ENCODE measurements around the gene RGS3.
A peak's percentile ranks its signal among the peaks of the same experiment; 100 is the strongest.

The RGS3 gene

GRCh38 chr9:113599646-113600022 is 136.1 kb downstream of the RGS3 start:
- Histone ChIP-seq H3K23ac (ENCODE audit: low read length in 2 of 2) (no peak overlapping the region), H3K27me3 (ENCODE audit: control insufficient read depth in 1 of 2, insufficient read depth in 1 of 2, low read length in 2 of 2) (no peaks in the 10 kb centered on the region), H3K18ac (ENCODE audit: low read depth in 1 of 2, low read length in 2 of 2) (peak overlapping the region in 1 of 2 experiments; percentile 40), H4K8ac (ENCODE audit: low read length) (no peak overlapping the region), H3K79me1 (replicated peaks; ENCODE audit: low read length, poor library complexity, severe bottlenecking) (no peaks in the 10 kb centered on the region), H3K4ac (ENCODE audit: low read depth in 1 of 2, low read length in 2 of 2) (peak overlapping the region in 1 of 2 experiments; percentile 16), H2BK120ac (ENCODE audit: low read depth, low read length) (no peak overlapping the region), H3K9me3 (ENCODE audit: control insufficient read depth, low read length) (no peaks in the 10 kb centered on the region), H3K4me2 (ENCODE audit: low read length, poor library complexity, severe bottlenecking) (no peak overlapping the region), H3K4me3 (ENCODE audit: insufficient read depth in 1 of 2, low read depth in 1 of 2, low read length in 2 of 2) (no peak overlapping the region), H2BK15ac (ENCODE audit: low read depth, poor library complexity, severe bottlenecking) (no peak overlapping the region), H2BK5ac (ENCODE audit: low read depth, low read length, poor library complexity, severe bottlenecking) (no peak overlapping the region), H4K91ac (ENCODE audit: low read length) (no peak overlapping the region), H3K4me1 (ENCODE audit: control insufficient read depth, insufficient read depth, low read depth, low read length) (peaks cover 65% of the 10 kb centered on the region), H3K14ac (ENCODE audit: low read length in 2 of 2) (no peak overlapping the region), H3K36me3 (ENCODE audit: control insufficient read depth in 1 of 2, insufficient read depth in 2 of 2, low read depth in 1 of 2, low read length in 2 of 2) (peaks cover 33 to 41% of the 10 kb centered on the region in 2 experiments), H2AK5ac (ENCODE audit: low read length, severe bottlenecking) (peak overlapping the region; percentile 7), H2AFZ (ENCODE audit: low read depth, low read length) (no peak overlapping the region), H2BK12ac (ENCODE audit: low read length in 2 of 2) (no peak overlapping the region), H3K9ac (ENCODE audit: low read length) (peak overlapping the region; percentile 72), H3K27ac (ENCODE audit: low read length, poor library complexity, severe bottlenecking) (peak overlapping the region; percentile 46)
- peak; percentile 95 for DNase-seq
- 24% methylated on average over 5 of the region's 5 CpGs for WGBS

GRCh38 chr9:113600023-113600823 is 136.7 kb downstream of the RGS3 start:
- peak overlapping the region; percentile 52 for H4K8ac ChIP-seq (ENCODE audit: low read length)
- H3K14ac ChIP-seq (ENCODE audit: low read length in 2 of 2): no peak overlapping the region
- H2BK5ac ChIP-seq (ENCODE audit: low read depth, low read length, poor library complexity, severe bottlenecking): peak overlapping the region; percentile 33
- no peak overlapping the region for H3K4me2 ChIP-seq (ENCODE audit: low read length, poor library complexity, severe bottlenecking)
- peak overlapping the region; percentile 42 for H2AK5ac ChIP-seq (ENCODE audit: low read length, severe bottlenecking)
- no peak overlapping the region for H2AFZ ChIP-seq (ENCODE audit: low read depth, low read length)
- H3K9me3 ChIP-seq (ENCODE audit: control insufficient read depth, low read length): no peaks in the 10 kb centered on the region
- H4K91ac ChIP-seq (ENCODE audit: low read length): peak overlapping the region; percentile 18
- no peak overlapping the region for H3K23ac ChIP-seq (ENCODE audit: low read length in 2 of 2)
- H3K4me1 ChIP-seq (ENCODE audit: control insufficient read depth, insufficient read depth, low read depth, low read length): peaks cover 64% of the 10 kb centered on the region
- peak overlapping the region; percentile 46 for H3K27ac ChIP-seq (ENCODE audit: low read length, poor library complexity, severe bottlenecking)
- peaks cover 31 to 36% of the 10 kb centered on the region in 2 experiments for H3K36me3 ChIP-seq (ENCODE audit: control insufficient read depth in 1 of 2, insufficient read depth in 2 of 2, low read depth in 1 of 2, low read length in 2 of 2)
- 69% methylated on average over 12 of the region's 12 CpGs for WGBS
- peak overlapping the region; percentile 15 for H3K9ac ChIP-seq (ENCODE audit: low read length)
- peak overlapping the region in 1 of 2 experiments; percentile 16 for H3K4ac ChIP-seq (ENCODE audit: low read depth in 1 of 2, low read length in 2 of 2)
- peak overlapping the region in 1 of 2 experiments; percentile 75 for H2BK12ac ChIP-seq (ENCODE audit: low read length in 2 of 2)
- no peaks in the 10 kb centered on the region for H3K27me3 ChIP-seq (ENCODE audit: control insufficient read depth in 1 of 2, insufficient read depth in 1 of 2, low read length in 2 of 2)
- no peaks in the 10 kb centered on the region for H3K79me1 ChIP-seq (replicated peaks; ENCODE audit: low read length, poor library complexity, severe bottlenecking)
- peak; percentile 66 for DNase-seq
- H2BK15ac ChIP-seq (ENCODE audit: low read depth, poor library complexity, severe bottlenecking): peak overlapping the region; percentile 15
- no peak overlapping the region for H3K4me3 ChIP-seq (ENCODE audit: insufficient read depth in 1 of 2, low read depth in 1 of 2, low read length in 2 of 2)
- no peak overlapping the region for H2BK120ac ChIP-seq (ENCODE audit: low read depth, low read length)
- H3K18ac ChIP-seq (ENCODE audit: low read depth in 1 of 2, low read length in 2 of 2): peak overlapping the region in 1 of 2 experiments; percentile 40

- Histone ChIP-seq H2BK15ac (ENCODE audit: low read depth, poor library complexity, severe bottlenecking) (peak overlapping the region; percentile 31), H3K4me2 (ENCODE audit: low read length, poor library complexity, severe bottlenecking) (no peak overlapping the region), H3K14ac (ENCODE audit: low read length in 2 of 2) (peak overlapping the region in 1 of 2 experiments; percentile 41), H2BK120ac (ENCODE audit: low read depth, low read length) (no peak overlapping the region), H2BK12ac (ENCODE audit: low read length in 2 of 2) (peak overlapping the region in 1 of 2 experiments; percentile 45), H2AK5ac (ENCODE audit: low read length, severe bottlenecking) (peak overlapping the region; percentile 42), H2BK5ac (ENCODE audit: low read depth, low read length, poor library complexity, severe bottlenecking) (peak overlapping the region; percentile 33), H3K18ac (ENCODE audit: low read depth in 1 of 2, low read length in 2 of 2) (peak overlapping the region; percentile 15 to 42), H2AFZ (ENCODE audit: low read depth, low read length) (no peak overlapping the region), H3K27ac (ENCODE audit: low read length, poor library complexity, severe bottlenecking) (no peak overlapping the region), H3K4me1 (ENCODE audit: control insufficient read depth, insufficient read depth, low read depth, low read length) (peaks cover 57% of the 10 kb centered on the region), H3K9ac (ENCODE audit: low read length) (no peak overlapping the region), H3K36me3 (ENCODE audit: control insufficient read depth in 1 of 2, insufficient read depth in 2 of 2, low read depth in 1 of 2, low read length in 2 of 2) (peaks cover 23 to 28% of the 10 kb centered on the region in 2 experiments), H4K91ac (ENCODE audit: low read length) (peak overlapping the region; percentile 47), H3K79me1 (replicated peaks; ENCODE audit: low read length, poor library complexity, severe bottlenecking) (no peaks in the 10 kb centered on the region), H3K23ac (ENCODE audit: low read length in 2 of 2) (no peak overlapping the region), H3K9me3 (ENCODE audit: control insufficient read depth, low read length) (no peaks in the 10 kb centered on the region), H3K27me3 (ENCODE audit: control insufficient read depth in 1 of 2, insufficient read depth in 1 of 2, low read length in 2 of 2) (no peaks in the 10 kb centered on the region), H4K8ac (ENCODE audit: low read length) (no peak overlapping the region), H3K4ac (ENCODE audit: low read depth in 1 of 2, low read length in 2 of 2) (no peak overlapping the region), H3K4me3 (ENCODE audit: insufficient read depth in 1 of 2, low read depth in 1 of 2, low read length in 2 of 2) (no peak overlapping the region)
- 84% methylated on average over 4 of the region's 5 CpGs for WGBS
- no peak for DNase-seq
Measured at GRCh38 chr9:113600871-113601614, 137.5 kb downstream of the RGS3 start.

- Histone ChIP-seq H2AFZ (ENCODE audit: low read depth, low read length) (no peak overlapping the region), H3K4me1 (ENCODE audit: control insufficient read depth, insufficient read depth, low read depth, low read length) (peaks cover 54% of the 10 kb centered on the region), H3K9me3 (ENCODE audit: control insufficient read depth, low read length) (no peaks in the 10 kb centered on the region), H3K27me3 (ENCODE audit: control insufficient read depth in 1 of 2, insufficient read depth in 1 of 2, low read length in 2 of 2) (no peaks in the 10 kb centered on the region), H2BK5ac (ENCODE audit: low read depth, low read length, poor library complexity, severe bottlenecking) (no peak overlapping the region), H4K91ac (ENCODE audit: low read length) (no peak overlapping the region), H3K4ac (ENCODE audit: low read depth in 1 of 2, low read length in 2 of 2) (peak overlapping the region in 1 of 2 experiments; percentile 66), H4K8ac (ENCODE audit: low read length) (no peak overlapping the region), H3K36me3 (ENCODE audit: control insufficient read depth in 1 of 2, insufficient read depth in 2 of 2, low read depth in 1 of 2, low read length in 2 of 2) (peaks cover 17 to 21% of the 10 kb centered on the region in 2 experiments), H2BK15ac (ENCODE audit: low read depth, poor library complexity, severe bottlenecking) (peak overlapping the region; percentile 31), H3K4me3 (ENCODE audit: insufficient read depth in 1 of 2, low read depth in 1 of 2, low read length in 2 of 2) (no peak overlapping the region), H2BK120ac (ENCODE audit: low read depth, low read length) (no peak overlapping the region), H3K79me1 (replicated peaks; ENCODE audit: low read length, poor library complexity, severe bottlenecking) (no peaks in the 10 kb centered on the region), H3K18ac (ENCODE audit: low read depth in 1 of 2, low read length in 2 of 2) (peak overlapping the region in 1 of 2 experiments; percentile 15), H2AK5ac (ENCODE audit: low read length, severe bottlenecking) (peak overlapping the region; percentile 27), H3K27ac (ENCODE audit: low read length, poor library complexity, severe bottlenecking) (no peak overlapping the region), H3K9ac (ENCODE audit: low read length) (peak overlapping the region; percentile 6), H3K4me2 (ENCODE audit: low read length, poor library complexity, severe bottlenecking) (no peak overlapping the region), H3K23ac (ENCODE audit: low read length in 2 of 2) (no peak overlapping the region), H3K14ac (ENCODE audit: low read length in 2 of 2) (no peak overlapping the region), H2BK12ac (ENCODE audit: low read length in 2 of 2) (peak overlapping the region in 1 of 2 experiments; percentile 3)
- WGBS: 88% methylated on average over 5 of the region's 5 CpGs
- DNase-seq: no peak
Measured at GRCh38 chr9:113601656-113602055, 138.1 kb downstream of the RGS3 start.

Data from mesenchymal stem cell (in vitro differentiated cells and primary cell).